Astrocyte of the spinal cord (primary cell): ENCODE measurements around the gene TEX35.

Experiments used
- DNase-seq: peaks from one replicate; pipeline ENCODE4 v3.0.0; 2011; ENCODE audit warnings: low read depth, low spot score
- H3K4me3 ChIP-seq: 2 replicates; pipeline ENCODE4 v1.5.1; 2011; ENCODE audit warnings: low read depth, mild to moderate bottlenecking, low read length, moderate library complexity
- in situ Hi-C: cut with HindIII; loops from 2 replicates; pipeline ENCODE4 v1.10.0; 2017; ENCODE audit warnings: low sequenced_read_pairs
- TF ChIP-seq, protein P1 (sequence below): IDR thresholded peaks from 2 replicates; pipeline ENCODE4 v1.5.1; 2012; ENCODE audit warnings: low read depth, mild to moderate bottlenecking, low read length, inconsistent platforms

The TEX35 gene

DNA sequence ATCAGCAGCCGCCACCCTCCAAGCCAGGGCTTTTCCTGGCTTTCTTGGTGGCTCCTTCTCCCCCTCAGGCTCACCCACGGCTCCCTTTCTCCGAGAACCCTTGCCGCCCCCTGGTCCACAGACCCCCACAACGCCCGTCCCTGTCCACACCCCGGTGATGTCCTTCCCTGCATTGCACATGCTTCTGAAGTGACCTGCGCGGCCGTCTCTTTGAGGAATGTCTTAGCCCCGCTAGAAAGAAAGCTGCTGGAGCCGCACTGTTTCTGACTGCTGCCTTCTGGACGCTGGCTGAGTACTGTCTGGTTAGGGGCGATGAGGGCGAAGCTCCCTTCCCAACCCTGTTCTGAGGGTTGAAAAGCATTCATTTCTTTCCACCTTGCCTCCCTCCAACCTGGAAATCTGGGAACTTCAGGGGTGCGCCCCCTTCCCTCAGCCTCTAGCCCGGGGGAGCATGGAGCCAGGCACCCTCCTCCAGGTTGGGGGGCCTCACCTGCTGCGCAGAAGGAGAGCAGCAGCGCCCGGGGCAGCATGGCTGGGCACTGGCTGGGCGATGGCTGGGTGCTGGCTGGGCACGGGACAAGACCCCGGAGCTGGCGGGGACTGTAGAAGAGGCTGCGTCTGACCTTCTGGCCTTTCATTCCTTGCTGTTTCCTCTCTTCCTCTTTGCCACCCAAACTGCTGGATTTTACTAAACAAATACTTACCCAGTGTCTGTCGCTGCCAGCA, 16.3 kb upstream of the TEX35 start, which contains the start of gene CLEC20A:
TSS of gene CLEC20A (minus strand) at position 555 of the 726 bp plus-strand sequence. CDS start at position 530, 25 bp downstream.
- H3K4me3 ChIP-seq = no peak within 1 kb of the TSS
- TF ChIP-seq, protein P1, sequence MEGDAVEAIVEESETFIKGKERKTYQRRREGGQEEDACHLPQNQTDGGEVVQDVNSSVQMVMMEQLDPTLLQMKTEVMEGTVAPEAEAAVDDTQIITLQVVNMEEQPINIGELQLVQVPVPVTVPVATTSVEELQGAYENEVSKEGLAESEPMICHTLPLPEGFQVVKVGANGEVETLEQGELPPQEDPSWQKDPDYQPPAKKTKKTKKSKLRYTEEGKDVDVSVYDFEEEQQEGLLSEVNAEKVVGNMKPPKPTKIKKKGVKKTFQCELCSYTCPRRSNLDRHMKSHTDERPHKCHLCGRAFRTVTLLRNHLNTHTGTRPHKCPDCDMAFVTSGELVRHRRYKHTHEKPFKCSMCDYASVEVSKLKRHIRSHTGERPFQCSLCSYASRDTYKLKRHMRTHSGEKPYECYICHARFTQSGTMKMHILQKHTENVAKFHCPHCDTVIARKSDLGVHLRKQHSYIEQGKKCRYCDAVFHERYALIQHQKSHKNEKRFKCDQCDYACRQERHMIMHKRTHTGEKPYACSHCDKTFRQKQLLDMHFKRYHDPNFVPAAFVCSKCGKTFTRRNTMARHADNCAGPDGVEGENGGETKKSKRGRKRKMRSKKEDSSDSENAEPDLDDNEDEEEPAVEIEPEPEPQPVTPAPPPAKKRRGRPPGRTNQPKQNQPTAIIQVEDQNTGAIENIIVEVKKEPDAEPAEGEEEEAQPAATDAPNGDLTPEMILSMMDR = no peak
- in situ Hi-C loops = no loop called here
- DNase-seq = no peak

DNA sequence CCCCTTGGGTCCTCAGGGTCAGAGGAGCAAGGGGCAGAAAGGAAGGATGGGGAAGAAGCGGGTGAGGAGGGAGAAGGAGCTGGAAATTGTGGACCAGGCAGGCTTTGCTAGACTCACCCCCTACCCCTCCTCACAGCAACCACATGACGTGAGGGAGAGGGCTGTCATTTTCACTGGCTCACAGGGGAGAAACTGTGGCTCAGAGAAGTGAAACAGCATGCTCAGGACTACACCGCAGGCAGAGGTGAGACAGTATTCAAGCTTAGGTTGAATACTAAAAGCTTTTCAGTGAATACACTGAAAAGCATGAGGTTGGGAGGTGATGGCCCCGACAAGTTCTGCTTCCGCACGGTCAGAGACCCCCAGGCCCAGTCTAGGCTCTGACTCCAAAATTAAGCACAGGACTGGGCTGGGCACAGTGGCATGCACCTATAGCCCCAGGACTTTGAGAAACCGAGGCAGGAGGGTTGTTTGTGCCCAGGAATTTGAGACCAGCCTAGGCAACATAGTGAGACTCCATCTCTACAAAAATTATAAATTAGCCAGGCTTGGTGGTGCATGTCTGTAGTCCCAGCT, 14.9 kb upstream of the TEX35 start:
- TF ChIP-seq, protein P1 = no peak
- H3K4me3 ChIP-seq = no peak overlapping the region
- DNase-seq = no peak
- in situ Hi-C loops = no loop called here

DNA sequence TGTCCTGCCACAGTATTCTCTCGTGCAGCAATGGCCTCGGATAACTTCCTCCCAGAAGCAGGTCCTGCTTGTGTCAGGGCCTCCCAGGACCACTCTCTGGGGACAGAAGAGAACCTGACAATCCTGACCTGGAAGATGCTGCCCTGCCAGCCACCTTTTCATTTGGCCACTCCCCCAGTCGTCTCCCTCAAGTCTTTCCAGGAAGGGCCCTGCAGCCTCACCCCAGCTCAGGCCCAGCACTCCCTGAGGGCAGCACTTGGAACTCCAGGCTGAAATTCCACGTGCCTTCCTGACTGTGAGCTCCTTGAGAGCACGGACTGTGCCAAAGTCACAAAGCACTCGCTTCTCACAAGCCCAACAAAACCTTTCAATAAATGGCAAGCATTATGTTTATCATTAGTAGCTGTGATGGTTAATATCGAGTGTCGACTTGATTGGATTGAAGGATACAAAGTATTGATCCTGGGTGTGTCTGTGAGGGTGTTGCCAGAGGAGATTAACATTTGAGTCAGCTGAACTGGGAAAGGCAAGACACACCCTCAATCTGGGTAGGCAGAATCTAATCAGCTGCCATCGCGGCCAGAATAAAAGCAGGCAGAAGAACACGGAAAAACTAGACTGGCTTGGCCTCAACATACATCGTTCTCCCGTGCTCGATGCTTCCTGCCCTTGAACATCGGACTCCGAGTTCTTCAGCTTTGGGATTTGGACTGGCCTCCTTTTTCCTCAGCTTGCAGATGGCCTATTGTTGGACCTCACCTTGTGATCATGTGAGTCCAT, 13.8 kb upstream of the TEX35 start:
- DNase-seq = no peak
- in situ Hi-C loops = no loop called here
- TF ChIP-seq, protein P1 = no peak
- no peak overlapping the region for H3K4me3 ChIP-seq

DNA sequence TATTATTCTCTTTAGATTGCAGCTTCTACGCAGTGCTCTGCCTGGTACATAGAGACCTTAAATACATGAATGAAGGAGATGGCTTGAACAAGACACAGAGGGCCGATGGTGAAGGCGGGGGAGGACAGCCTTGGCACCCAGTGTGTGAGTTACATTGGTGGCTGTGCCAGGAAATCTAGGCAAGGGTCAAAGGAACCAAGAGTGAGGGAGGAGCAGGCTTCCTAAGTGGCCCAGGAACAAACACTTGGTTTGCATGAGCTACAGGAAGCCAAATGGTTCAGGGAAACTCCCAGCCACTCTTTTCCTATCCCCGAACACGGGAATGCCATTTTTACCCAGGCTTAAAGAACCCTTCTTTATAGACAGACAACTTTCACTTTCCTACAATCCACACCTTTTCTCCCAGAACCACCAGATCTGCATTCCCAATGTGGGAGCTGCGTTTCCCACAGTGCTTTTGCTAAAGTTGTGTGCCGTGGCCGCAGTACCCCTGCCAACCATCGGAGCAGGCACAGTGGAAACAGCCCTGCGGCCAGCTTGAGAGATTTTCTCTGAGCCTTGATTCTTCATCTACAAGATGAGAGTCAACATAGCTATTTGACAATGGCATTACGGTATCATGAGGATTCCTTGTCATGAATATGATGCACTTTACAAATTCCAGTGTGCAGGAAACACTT, 12.7 kb upstream of the TEX35 start:
- H3K4me3 ChIP-seq = no peak overlapping the region
- in situ Hi-C loops = no loop called here
- TF ChIP-seq, protein P1 = peak; percentile 35
- no peak for DNase-seq

DNA sequence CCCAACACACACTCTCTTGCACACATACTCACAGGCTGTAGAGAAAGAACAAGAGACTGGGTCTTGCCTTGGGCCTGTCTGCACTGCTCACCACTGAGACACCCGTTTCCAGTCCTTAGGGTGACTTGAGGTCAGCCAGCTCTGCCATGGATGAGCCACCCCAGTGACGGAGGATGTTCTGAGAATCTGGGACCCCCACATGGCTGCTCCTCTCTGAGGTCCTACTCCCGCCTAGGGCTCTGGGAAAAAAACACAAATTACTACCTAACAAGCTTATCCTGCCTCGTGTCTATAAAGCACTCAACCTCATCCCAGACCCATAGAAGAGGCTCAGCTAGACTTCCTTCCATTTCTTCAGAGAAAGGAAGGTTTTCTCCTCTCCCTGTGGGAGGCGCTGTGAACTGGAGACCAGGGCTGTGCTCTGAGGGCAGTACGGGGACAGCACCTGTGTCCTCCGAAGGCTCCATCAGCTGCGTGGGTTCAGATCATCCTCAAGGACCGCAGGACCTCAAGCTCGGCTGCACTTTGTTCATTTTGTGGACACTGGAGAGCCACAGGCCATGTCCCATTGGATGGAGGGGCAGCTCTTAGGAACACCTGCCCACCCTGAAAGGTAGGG, 11.9 kb upstream of the TEX35 start:
- H3K4me3 ChIP-seq = no peak overlapping the region
- TF ChIP-seq, protein P1 = no peak
- in situ Hi-C loops = no loop called here
- DNase-seq = no peak
